Endothelial cell of umbilical vein (primary cell): Measurements from ENCODE around the gene LIME1.

Experiments used
- CTCF ChIP-seq, 2 donors: IDR thresholded peaks; 1 replicate in 1 of 2; 2 replicates in 1 of 2; pipeline ENCODE4 v1.5.1; 2011; ENCODE audit warnings: low read length in 2 of 2, mild to moderate bottlenecking in 2 of 2, moderate library complexity in 2 of 2, control low read depth in 1 of 2, inconsistent platforms in 1 of 2, low read depth in 1 of 2; ENCODE audit not compliant: insufficient read depth in 1 of 2; ENCODE audit errors: extremely low read depth in 1 of 2
- FOS ChIP-seq: IDR thresholded peaks from 2 replicates; pipeline ENCODE4 v1.6.1; 2011; ENCODE audit warnings: mild to moderate bottlenecking, low read length, moderate library complexity, borderline replicate concordance; ENCODE audit not compliant: insufficient read depth
- GATA2 ChIP-seq: IDR thresholded peaks from 2 replicates; pipeline ENCODE4 v1.7.0; 2011; ENCODE audit warnings: low read depth, mild to moderate bottlenecking, moderate library complexity, mixed read lengths, low read length; ENCODE audit not compliant: insufficient read length, insufficient read depth
- JUN ChIP-seq: IDR thresholded peaks from 2 replicates; pipeline ENCODE4 v1.6.1; 2011; ENCODE audit warnings: borderline replicate concordance, low read depth; ENCODE audit not compliant: insufficient read length, insufficient read depth
- MYC ChIP-seq: IDR thresholded peaks from one replicate; pipeline ENCODE4 v1.6.1; 2011; ENCODE audit warnings: mild to moderate bottlenecking, low read depth, low read length
- POLR2A ChIP-seq: IDR thresholded peaks from 2 replicates; pipeline ENCODE4 v1.6.1; 2012; ENCODE audit warnings: low read depth, mild to moderate bottlenecking, control low read depth, low read length
- POLR2AphosphoS5 ChIP-seq: IDR thresholded peaks from 2 replicates; pipeline ENCODE4 v1.6.1; 2012; ENCODE audit warnings: low read depth, mild to moderate bottlenecking, control low read depth, low read length, moderate library complexity; ENCODE audit not compliant: insufficient read depth

GRCh38 chr20:63745961-63746731, 9.7 kb downstream of the LIME1 start:
- no peak for TF ChIP-seq FOS
- TF ChIP-seq CTCF (IDR thresholded peaks at IDR 0.05; ENCODE audit: extremely low read depth in 1 of 2, insufficient read depth in 1 of 2, low read depth in 1 of 2, low read length in 2 of 2), result no peak
- TF ChIP-seq POLR2AphosphoS5, result no peak
- TF ChIP-seq GATA2, result no peak
- TF ChIP-seq JUN, result no peak
- TF ChIP-seq MYC, result no peak
- no peak for TF ChIP-seq POLR2A
